ENCODE measurements around the gene IGFL4. TPM values are rescaled to one million over a fixed set of nuclear protein-coding genes. Genes with fewer than 3 reads are reported as not detected.

Gene IGFL4
- total RNA-seq, 1 experiment from 2014 or later = not detected

- Histone ChIP-seq H4K20me1 (ENCODE audit: insufficient read depth, low read depth, low read length) (no peaks in the 10 kb centered on the region), H3K9me3 (ENCODE audit: low read length) (no peaks in the 10 kb centered on the region), H3K4me2 (ENCODE audit: low read depth, low read length, poor library complexity, severe bottlenecking) (no peak overlapping the region), H3K36me3 (ENCODE audit: insufficient read depth, low read length) (no peaks in the 10 kb centered on the region), H3K4me1 (ENCODE audit: low read length) (no peaks in the 10 kb centered on the region), H2AFZ (ENCODE audit: low read length) (no peak overlapping the region), H3K27ac (ENCODE audit: low read length) (no peak overlapping the region), H3K79me2 (ENCODE audit: low read length) (no peaks in the 10 kb centered on the region), H3K4me3 (ENCODE audit: low read length) (no peak overlapping the region), H3K9me2 (replicated peaks; ENCODE audit: insufficient read depth, low read length) (no peaks in the 10 kb centered on the region), H3K9ac (ENCODE audit: low read length) (no peak overlapping the region), H3K27me3 (ENCODE audit: low read length) (no peaks in the 10 kb centered on the region)
- DNase-seq = no peak
These were observed 12.1 kb upstream of the IGFL4 start for GRCh38 chr19:46052896-46053295.

GRCh38 chr19:46049597-46049996, 8.8 kb upstream of the IGFL4 start:
- DNase-seq = peak; percentile 54
- H2AFZ ChIP-seq (ENCODE audit: low read length) = no peak overlapping the region
- no peaks in the 10 kb centered on the region for H3K4me1 ChIP-seq (ENCODE audit: low read length)

DNA sequence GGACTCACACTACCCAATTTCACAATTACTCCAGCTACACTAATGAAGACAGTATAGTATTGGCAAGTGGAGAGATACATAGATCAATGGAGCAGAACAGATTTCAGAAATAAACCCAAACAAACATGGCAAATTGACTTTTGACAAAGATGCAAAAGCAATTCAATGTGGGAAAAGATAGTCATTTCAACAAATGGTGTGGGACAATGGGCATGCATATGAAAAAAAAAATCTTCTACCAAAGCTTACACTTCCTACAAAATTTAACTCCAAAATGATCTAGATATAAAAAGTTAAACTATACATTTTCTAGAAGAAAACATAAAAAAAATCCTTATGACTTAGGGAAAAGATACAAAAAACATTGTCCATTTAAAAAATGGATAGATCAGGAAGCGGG, 2.7 kb upstream of the IGFL4 start:
- Histone ChIP-seq H4K20me1 (ENCODE audit: insufficient read depth, low read depth, low read length) (no peaks in the 10 kb centered on the region), H3K4me2 (ENCODE audit: low read depth, low read length, poor library complexity, severe bottlenecking) (no peak overlapping the region), H3K9ac (ENCODE audit: low read length) (no peak overlapping the region), H3K9me2 (replicated peaks; ENCODE audit: insufficient read depth, low read length) (no peaks in the 10 kb centered on the region), H2AFZ (ENCODE audit: low read length) (no peak overlapping the region), H3K36me3 (ENCODE audit: insufficient read depth, low read length) (no peaks in the 10 kb centered on the region), H3K9me3 (ENCODE audit: low read length) (no peaks in the 10 kb centered on the region), H3K27me3 (ENCODE audit: low read length) (no peaks in the 10 kb centered on the region), H3K79me2 (ENCODE audit: low read length) (no peaks in the 10 kb centered on the region), H3K4me1 (ENCODE audit: low read length) (no peaks in the 10 kb centered on the region), H3K27ac (ENCODE audit: low read length) (no peak overlapping the region), H3K4me3 (ENCODE audit: low read length) (no peak overlapping the region)
- DNase-seq = no peak

More at GRCh38 chr19:46049597-46049996, 8.8 kb upstream of the IGFL4 start:
- Histone ChIP-seq H3K9ac (ENCODE audit: low read length) (no peak overlapping the region), H3K9me2 (replicated peaks; ENCODE audit: insufficient read depth, low read length) (no peaks in the 10 kb centered on the region), H3K36me3 (ENCODE audit: insufficient read depth, low read length) (no peaks in the 10 kb centered on the region), H3K27ac (ENCODE audit: low read length) (no peak overlapping the region), H3K27me3 (ENCODE audit: low read length) (no peaks in the 10 kb centered on the region), H4K20me1 (ENCODE audit: insufficient read depth, low read depth, low read length) (no peaks in the 10 kb centered on the region), H3K9me3 (ENCODE audit: low read length) (no peaks in the 10 kb centered on the region), H3K4me3 (ENCODE audit: low read length) (no peak overlapping the region), H3K79me2 (ENCODE audit: low read length) (no peaks in the 10 kb centered on the region), H3K4me2 (ENCODE audit: low read depth, low read length, poor library complexity, severe bottlenecking) (no peak overlapping the region)

GRCh38 chr19:46042252-46042883, 1.6 kb upstream of the IGFL4 start:
- H3K27ac ChIP-seq (ENCODE audit: low read length) = no peak overlapping the region
- H3K9me2 ChIP-seq (replicated peaks; ENCODE audit: insufficient read depth, low read length) = no peaks in the 10 kb centered on the region
- H3K36me3 ChIP-seq (ENCODE audit: insufficient read depth, low read length) = no peaks in the 10 kb centered on the region
- H3K9me3 ChIP-seq (ENCODE audit: low read length) = no peaks in the 10 kb centered on the region
- H3K4me3 ChIP-seq (ENCODE audit: low read length) = no peak overlapping the region
- H3K27me3 ChIP-seq (ENCODE audit: low read length) = no peaks in the 10 kb centered on the region
- no peak overlapping the region for H3K4me2 ChIP-seq (ENCODE audit: low read depth, low read length, poor library complexity, severe bottlenecking)
- no peaks in the 10 kb centered on the region for H3K4me1 ChIP-seq (ENCODE audit: low read length)
- H3K9ac ChIP-seq (ENCODE audit: low read length) = no peak overlapping the region
- H4K20me1 ChIP-seq (ENCODE audit: insufficient read depth, low read depth, low read length) = no peaks in the 10 kb centered on the region
- H2AFZ ChIP-seq (ENCODE audit: low read length) = no peak overlapping the region
- no peaks in the 10 kb centered on the region for H3K79me2 ChIP-seq (ENCODE audit: low read length)
- no peak for DNase-seq

GRCh38 chr19:46040125-46040524, 677 bp downstream of the IGFL4 start:
- Histone ChIP-seq H4K20me1 (ENCODE audit: insufficient read depth, low read depth, low read length) (no peaks in the 10 kb centered on the region), H3K9ac (ENCODE audit: low read length) (no peak overlapping the region), H3K27me3 (ENCODE audit: low read length) (no peaks in the 10 kb centered on the region), H3K9me3 (ENCODE audit: low read length) (no peaks in the 10 kb centered on the region), H2AFZ (ENCODE audit: low read length) (no peak overlapping the region), H3K79me2 (ENCODE audit: low read length) (no peaks in the 10 kb centered on the region), H3K4me1 (ENCODE audit: low read length) (no peaks in the 10 kb centered on the region), H3K4me2 (ENCODE audit: low read depth, low read length, poor library complexity, severe bottlenecking) (no peak overlapping the region), H3K9me2 (replicated peaks; ENCODE audit: insufficient read depth, low read length) (no peaks in the 10 kb centered on the region), H3K36me3 (ENCODE audit: insufficient read depth, low read length) (no peaks in the 10 kb centered on the region), H3K27ac (ENCODE audit: low read length) (no peak overlapping the region), H3K4me3 (ENCODE audit: low read length) (no peak overlapping the region)
- DNase-seq = no peak

- H3K9me3 ChIP-seq (ENCODE audit: low read length) = no peaks in the 10 kb centered on the region
- no peak overlapping the region for H2AFZ ChIP-seq (ENCODE audit: low read length)
- no peaks in the 10 kb centered on the region for H3K79me2 ChIP-seq (ENCODE audit: low read length)
These were observed 4.1 kb downstream of the IGFL4 start for GRCh38 chr19:46036744-46037128.

DNA sequence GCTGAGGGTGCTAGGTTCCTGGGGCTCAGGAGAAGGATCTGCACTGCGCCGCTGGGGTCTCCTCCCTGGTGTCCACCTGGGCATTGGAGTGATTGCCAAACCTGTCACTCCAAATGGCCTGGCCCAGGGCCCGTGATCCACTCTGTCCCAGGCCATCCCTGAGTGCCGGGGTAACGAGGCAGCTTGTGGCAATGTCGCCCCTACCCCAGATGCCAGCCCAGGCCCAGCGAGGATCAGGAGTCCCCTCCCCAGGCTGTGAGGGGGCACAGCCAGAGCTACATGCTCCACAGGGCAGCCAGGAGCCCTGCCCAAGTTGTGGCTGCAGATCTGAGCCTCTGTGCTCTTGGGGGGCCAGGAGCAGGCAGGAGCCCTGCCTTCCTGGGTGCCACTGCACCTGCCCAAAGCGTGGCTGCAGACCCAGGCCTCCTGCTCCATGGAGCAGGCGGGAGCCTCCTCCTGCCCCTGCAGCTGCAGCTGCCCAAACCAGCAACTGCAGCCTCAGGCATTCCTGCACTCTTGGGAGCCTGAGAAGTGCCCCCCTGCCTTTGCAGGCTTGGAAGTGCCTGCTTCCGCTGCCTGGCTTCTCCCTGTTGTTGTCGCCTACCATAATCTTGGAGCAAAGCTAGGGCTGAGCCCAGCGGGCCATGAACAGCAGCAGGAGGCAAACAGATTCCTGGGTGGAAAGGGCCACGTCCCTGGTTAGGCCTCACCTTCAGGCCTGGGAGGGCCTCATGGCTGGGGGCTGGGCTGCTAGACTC, 4.6 kb downstream of the IGFL4 start:
- Histone ChIP-seq H3K4me1 (ENCODE audit: low read length) (no peaks in the 10 kb centered on the region), H3K9me2 (replicated peaks; ENCODE audit: insufficient read depth, low read length) (no peaks in the 10 kb centered on the region), H3K4me2 (ENCODE audit: low read depth, low read length, poor library complexity, severe bottlenecking) (no peak overlapping the region), H4K20me1 (ENCODE audit: insufficient read depth, low read depth, low read length) (no peaks in the 10 kb centered on the region), H3K9me3 (ENCODE audit: low read length) (no peaks in the 10 kb centered on the region), H2AFZ (ENCODE audit: low read length) (no peak overlapping the region), H3K9ac (ENCODE audit: low read length) (no peak overlapping the region), H3K27ac (ENCODE audit: low read length) (no peak overlapping the region), H3K36me3 (ENCODE audit: insufficient read depth, low read length) (no peaks in the 10 kb centered on the region), H3K79me2 (ENCODE audit: low read length) (no peaks in the 10 kb centered on the region), H3K27me3 (ENCODE audit: low read length) (no peaks in the 10 kb centered on the region), H3K4me3 (ENCODE audit: low read length) (no peak overlapping the region)
- DNase-seq = no peak

More at GRCh38 chr19:46036744-46037128, 4.1 kb downstream of the IGFL4 start:
- no peak overlapping the region for H3K27ac ChIP-seq (ENCODE audit: low read length)
- no peak overlapping the region for H3K4me3 ChIP-seq (ENCODE audit: low read length)
- H4K20me1 ChIP-seq (ENCODE audit: insufficient read depth, low read depth, low read length) = no peaks in the 10 kb centered on the region
- no peaks in the 10 kb centered on the region for H3K9me2 ChIP-seq (replicated peaks; ENCODE audit: insufficient read depth, low read length)
- no peak for DNase-seq
- H3K4me1 ChIP-seq (ENCODE audit: low read length) = no peaks in the 10 kb centered on the region
- no peaks in the 10 kb centered on the region for H3K27me3 ChIP-seq (ENCODE audit: low read length)
- H3K4me2 ChIP-seq (ENCODE audit: low read depth, low read length, poor library complexity, severe bottlenecking) = no peak overlapping the region
- no peak overlapping the region for H3K9ac ChIP-seq (ENCODE audit: low read length)
- no peaks in the 10 kb centered on the region for H3K36me3 ChIP-seq (ENCODE audit: insufficient read depth, low read length)

DNA sequence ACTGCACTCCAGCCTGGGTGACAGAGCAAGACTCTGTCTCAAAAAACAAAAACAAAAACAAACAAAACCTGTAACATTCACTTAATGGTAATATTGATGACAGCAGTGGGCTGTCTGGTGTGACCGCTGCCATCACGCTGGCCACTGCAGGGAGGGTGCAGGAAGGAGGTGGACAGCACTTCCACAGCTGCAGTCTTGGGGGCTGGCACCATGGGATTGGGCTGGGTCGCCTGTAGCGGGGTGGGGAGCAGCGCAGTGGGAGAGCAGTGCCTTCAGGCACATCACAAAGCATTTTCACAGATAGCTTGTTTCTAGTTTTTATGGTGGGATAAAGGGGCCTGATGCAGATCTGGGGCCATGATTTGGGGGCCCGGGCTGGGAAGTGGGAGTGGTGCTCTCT, 5.3 kb downstream of the IGFL4 start:
- no peaks in the 10 kb centered on the region for H3K9me3 ChIP-seq (ENCODE audit: low read length)
- H3K4me2 ChIP-seq (ENCODE audit: low read depth, low read length, poor library complexity, severe bottlenecking) = no peak overlapping the region
- H2AFZ ChIP-seq (ENCODE audit: low read length) = no peak overlapping the region
- H3K27ac ChIP-seq (ENCODE audit: low read length) = no peak overlapping the region
- no peaks in the 10 kb centered on the region for H3K79me2 ChIP-seq (ENCODE audit: low read length)
- H3K9ac ChIP-seq (ENCODE audit: low read length) = no peak overlapping the region
- H3K36me3 ChIP-seq (ENCODE audit: insufficient read depth, low read length) = no peaks in the 10 kb centered on the region
- no peaks in the 10 kb centered on the region for H3K27me3 ChIP-seq (ENCODE audit: low read length)
- no peaks in the 10 kb centered on the region for H4K20me1 ChIP-seq (ENCODE audit: insufficient read depth, low read depth, low read length)
- DNase-seq = no peak
- no peaks in the 10 kb centered on the region for H3K4me1 ChIP-seq (ENCODE audit: low read length)
- H3K9me2 ChIP-seq (replicated peaks; ENCODE audit: insufficient read depth, low read length) = no peaks in the 10 kb centered on the region
- no peak overlapping the region for H3K4me3 ChIP-seq (ENCODE audit: low read length)
